HL-60 (cell line): ENCODE data around the gene ITFG2.

Source experiments
- GABPA ChIP-seq: IDR thresholded peaks from 2 replicates; pipeline ENCODE4 v1.6.1; 2012; ENCODE audit warnings: low read depth
- POLR2AphosphoS5 ChIP-seq: IDR thresholded peaks from 2 replicates; pipeline ENCODE4 v1.6.1; 2012; ENCODE audit warnings: low read depth
- SPI1 ChIP-seq: IDR thresholded peaks from 2 replicates; pipeline ENCODE4 v1.6.1; 2012; ENCODE audit warnings: low read depth, mild to moderate bottlenecking, borderline replicate concordance
- TF ChIP-seq, protein P1 (sequence below): IDR thresholded peaks from one replicate; pipeline ENCODE4 v1.5.1; 2011; ENCODE audit warnings: low read length, control low read depth, inconsistent platforms; ENCODE audit not compliant: insufficient read depth
- TF ChIP-seq, protein P2 (sequence below): IDR thresholded peaks from 2 replicates; pipeline ENCODE4 v1.6.1; 2012; ENCODE audit warnings: low read depth; ENCODE audit not compliant: insufficient replicate concordance

DNA sequence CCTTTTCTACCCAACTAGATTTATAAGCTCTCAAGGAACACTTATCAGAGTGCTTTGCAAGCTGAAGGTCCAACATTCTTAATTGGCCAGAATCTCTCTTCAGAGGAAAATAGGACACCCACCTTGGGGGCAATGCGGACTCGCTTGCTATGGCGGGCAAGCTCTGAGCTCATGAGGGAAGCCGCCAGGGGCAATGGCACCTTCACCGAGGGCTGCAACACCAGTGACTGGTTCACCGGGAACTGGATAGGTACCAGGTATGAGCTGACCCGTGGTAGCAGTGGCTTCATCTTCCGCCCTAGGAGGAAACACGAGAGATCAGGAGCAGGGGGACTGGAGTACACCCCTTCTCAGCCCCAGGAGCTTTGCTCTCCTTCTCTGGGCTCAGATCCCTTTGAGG, 51.7 kb downstream of the ITFG2 start:
- TF ChIP-seq, protein P1, sequence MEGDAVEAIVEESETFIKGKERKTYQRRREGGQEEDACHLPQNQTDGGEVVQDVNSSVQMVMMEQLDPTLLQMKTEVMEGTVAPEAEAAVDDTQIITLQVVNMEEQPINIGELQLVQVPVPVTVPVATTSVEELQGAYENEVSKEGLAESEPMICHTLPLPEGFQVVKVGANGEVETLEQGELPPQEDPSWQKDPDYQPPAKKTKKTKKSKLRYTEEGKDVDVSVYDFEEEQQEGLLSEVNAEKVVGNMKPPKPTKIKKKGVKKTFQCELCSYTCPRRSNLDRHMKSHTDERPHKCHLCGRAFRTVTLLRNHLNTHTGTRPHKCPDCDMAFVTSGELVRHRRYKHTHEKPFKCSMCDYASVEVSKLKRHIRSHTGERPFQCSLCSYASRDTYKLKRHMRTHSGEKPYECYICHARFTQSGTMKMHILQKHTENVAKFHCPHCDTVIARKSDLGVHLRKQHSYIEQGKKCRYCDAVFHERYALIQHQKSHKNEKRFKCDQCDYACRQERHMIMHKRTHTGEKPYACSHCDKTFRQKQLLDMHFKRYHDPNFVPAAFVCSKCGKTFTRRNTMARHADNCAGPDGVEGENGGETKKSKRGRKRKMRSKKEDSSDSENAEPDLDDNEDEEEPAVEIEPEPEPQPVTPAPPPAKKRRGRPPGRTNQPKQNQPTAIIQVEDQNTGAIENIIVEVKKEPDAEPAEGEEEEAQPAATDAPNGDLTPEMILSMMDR, result no peak
- TF ChIP-seq, protein P2, sequence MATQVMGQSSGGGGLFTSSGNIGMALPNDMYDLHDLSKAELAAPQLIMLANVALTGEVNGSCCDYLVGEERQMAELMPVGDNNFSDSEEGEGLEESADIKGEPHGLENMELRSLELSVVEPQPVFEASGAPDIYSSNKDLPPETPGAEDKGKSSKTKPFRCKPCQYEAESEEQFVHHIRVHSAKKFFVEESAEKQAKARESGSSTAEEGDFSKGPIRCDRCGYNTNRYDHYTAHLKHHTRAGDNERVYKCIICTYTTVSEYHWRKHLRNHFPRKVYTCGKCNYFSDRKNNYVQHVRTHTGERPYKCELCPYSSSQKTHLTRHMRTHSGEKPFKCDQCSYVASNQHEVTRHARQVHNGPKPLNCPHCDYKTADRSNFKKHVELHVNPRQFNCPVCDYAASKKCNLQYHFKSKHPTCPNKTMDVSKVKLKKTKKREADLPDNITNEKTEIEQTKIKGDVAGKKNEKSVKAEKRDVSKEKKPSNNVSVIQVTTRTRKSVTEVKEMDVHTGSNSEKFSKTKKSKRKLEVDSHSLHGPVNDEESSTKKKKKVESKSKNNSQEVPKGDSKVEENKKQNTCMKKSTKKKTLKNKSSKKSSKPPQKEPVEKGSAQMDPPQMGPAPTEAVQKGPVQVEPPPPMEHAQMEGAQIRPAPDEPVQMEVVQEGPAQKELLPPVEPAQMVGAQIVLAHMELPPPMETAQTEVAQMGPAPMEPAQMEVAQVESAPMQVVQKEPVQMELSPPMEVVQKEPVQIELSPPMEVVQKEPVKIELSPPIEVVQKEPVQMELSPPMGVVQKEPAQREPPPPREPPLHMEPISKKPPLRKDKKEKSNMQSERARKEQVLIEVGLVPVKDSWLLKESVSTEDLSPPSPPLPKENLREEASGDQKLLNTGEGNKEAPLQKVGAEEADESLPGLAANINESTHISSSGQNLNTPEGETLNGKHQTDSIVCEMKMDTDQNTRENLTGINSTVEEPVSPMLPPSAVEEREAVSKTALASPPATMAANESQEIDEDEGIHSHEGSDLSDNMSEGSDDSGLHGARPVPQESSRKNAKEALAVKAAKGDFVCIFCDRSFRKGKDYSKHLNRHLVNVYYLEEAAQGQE, result no peak
- no peak for TF ChIP-seq GABPA
- TF ChIP-seq SPI1, result no peak
- no peak for TF ChIP-seq POLR2AphosphoS5
